GM12801 (cell line): ENCODE measurements around the gene RASSF4.

ENCODE experiments used
- TF ChIP-seq, protein P1 (sequence below): IDR thresholded peaks from one replicate; pipeline ENCODE4 v1.5.1; 2011; ENCODE audit warnings: control low read depth; ENCODE audit not compliant: insufficient read length; ENCODE audit errors: extremely low read depth

The RASSF4 gene

GRCh38 chr10:44923611-44924010 lies 36.0 kb upstream of the RASSF4 start:
- TF ChIP-seq, protein P1, sequence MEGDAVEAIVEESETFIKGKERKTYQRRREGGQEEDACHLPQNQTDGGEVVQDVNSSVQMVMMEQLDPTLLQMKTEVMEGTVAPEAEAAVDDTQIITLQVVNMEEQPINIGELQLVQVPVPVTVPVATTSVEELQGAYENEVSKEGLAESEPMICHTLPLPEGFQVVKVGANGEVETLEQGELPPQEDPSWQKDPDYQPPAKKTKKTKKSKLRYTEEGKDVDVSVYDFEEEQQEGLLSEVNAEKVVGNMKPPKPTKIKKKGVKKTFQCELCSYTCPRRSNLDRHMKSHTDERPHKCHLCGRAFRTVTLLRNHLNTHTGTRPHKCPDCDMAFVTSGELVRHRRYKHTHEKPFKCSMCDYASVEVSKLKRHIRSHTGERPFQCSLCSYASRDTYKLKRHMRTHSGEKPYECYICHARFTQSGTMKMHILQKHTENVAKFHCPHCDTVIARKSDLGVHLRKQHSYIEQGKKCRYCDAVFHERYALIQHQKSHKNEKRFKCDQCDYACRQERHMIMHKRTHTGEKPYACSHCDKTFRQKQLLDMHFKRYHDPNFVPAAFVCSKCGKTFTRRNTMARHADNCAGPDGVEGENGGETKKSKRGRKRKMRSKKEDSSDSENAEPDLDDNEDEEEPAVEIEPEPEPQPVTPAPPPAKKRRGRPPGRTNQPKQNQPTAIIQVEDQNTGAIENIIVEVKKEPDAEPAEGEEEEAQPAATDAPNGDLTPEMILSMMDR, result no peak

DNA sequence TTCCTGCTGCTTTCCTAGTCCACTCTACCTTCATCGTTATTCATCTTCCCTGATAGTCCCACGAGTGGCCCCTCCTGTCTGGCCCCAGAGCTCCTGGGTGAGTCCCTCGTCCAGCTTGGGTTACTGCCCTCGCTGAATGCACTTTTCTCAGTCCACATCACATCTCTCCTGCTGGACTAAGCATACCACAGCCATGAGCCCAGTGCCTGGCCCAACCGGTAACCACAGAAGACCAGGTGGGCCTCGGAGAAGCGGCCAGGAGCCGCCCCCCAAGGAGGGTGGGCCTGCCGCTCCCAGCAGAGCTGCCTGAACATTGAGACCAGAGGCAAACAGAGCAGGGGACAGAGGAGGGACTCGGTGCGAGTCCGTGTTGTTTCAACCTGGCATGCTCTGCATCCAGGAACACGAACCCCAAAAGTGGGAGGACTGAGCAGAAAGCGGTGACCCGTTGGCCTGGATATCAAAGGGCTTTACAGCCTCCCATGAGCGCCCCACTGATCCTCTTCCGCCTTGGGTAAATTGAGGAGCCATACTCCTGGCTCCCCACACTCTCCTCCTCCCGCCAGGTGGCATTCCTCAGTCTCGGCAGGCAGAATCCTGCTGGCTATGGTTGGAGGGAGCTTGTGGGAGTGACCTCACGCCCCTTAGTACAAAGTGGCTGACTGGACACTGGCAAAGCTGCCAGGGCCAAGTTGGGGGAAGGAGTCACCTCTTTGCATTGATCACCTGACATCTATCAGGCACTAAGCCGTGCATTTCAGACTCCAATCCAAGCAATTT lies 35.2 kb upstream of the RASSF4 start:
- TF ChIP-seq, protein P1, result no peak

DNA sequence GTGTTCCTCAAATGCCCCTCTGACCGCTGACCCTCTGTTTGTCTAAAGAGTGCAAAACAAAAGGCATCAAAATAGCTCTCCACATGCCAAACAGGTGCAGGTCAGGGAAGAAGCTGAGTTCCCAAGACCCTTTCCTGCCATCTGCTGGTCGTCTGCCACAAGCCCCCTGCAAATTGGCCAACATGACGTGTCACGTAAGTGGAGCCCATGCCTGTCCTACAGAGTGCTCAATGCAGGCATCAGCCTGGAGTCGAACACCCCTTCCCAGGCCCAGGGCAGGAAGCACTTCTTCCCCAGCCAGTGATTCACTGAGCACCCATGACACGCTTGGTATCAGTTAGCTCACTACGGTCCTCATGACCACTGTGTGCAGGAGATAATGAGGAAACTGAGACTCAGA lies 34.4 kb upstream of the RASSF4 start:
- TF ChIP-seq, protein P1, result no peak

GRCh38 chr10:44925811-44926750 lies 33.5 kb upstream of the RASSF4 start:
- TF ChIP-seq, protein P1, result no peak

DNA sequence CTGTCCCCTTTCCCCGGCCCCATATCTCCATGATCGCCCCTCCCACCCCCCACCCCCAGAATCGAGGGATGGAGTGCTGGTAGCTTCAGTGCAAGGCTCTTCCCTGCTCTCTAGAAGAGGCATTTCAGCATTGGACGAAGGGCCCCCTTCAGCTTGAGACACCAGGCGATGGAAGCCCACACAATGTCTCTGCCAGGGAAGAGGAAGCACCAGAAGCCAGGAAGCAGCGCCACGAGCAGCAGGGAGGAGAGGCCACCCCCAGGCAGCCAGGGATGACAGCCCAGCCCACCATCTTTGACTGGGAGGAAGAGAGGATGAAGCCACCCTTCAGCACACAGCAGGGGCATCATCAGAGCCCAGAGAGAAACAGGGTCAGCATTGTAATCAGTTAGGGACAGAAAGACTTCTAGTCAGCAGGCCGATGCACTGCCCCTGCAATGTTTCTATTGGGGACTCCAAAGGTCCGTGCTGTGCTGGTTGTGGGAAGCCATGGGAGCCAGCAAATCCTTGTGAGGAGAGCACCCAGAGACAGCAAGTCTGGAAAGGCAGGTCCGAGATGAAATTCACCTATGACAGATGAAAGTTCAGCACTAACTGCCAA lies 32.8 kb upstream of the RASSF4 start:
- TF ChIP-seq, protein P1, result no peak

GRCh38 chr10:44927352-44927751 lies 32.2 kb upstream of the RASSF4 start:
- TF ChIP-seq, protein P1, result no peak

DNA sequence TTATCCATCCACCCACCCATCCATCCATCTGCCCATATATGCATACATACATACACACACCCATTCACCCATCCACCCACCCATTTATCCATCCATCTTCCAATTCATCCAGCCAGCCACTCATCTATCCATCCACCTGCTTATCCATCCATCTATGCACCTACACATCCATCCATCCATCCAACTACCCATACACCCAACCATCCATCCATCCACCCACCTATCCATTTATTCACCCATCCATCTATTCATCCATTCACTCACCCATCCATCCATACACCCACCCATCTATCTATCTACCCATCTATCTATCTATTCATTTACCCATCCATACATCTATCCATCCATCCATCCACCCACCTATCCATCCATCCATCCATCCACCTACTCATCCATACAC lies 31.1 kb upstream of the RASSF4 start:
- TF ChIP-seq, protein P1, result no peak
